ENCODE measurements around the gene ACOT11. TPM values are rescaled to one million over a fixed set of nuclear protein-coding genes. Genes with fewer than 3 reads are reported as not detected.

The ACOT11 gene
- polyA plus RNA-seq, 1 of the 3 experiments (the other 2 are of a cell fraction) = 6.9 TPM

- TF ChIP-seq TEAD4 (IDR thresholded peaks at IDR 0.05; ENCODE audit: borderline replicate concordance, insufficient read depth) (no peak), FOXJ3 (CRISPR knock-in tag; IDR thresholded peaks at IDR 0.05) (no peak), PBX3 (IDR thresholded peaks at IDR 0.05) (no peak), EZH2phosphoT487 (IDR thresholded peaks at IDR 0.05; ENCODE audit: borderline replicate concordance, low read depth) (no peak), FOXM1 (IDR thresholded peaks at IDR 0.05; ENCODE audit: low read depth) (no peak), YY1 (IDR thresholded peaks at IDR 0.05; ENCODE audit: low read depth) (no peak), SIN3A (IDR thresholded peaks at IDR 0.05; ENCODE audit: borderline replicate concordance, low read depth, low read length) (no peak), RXRA (IDR thresholded peaks at IDR 0.05; ENCODE audit: borderline replicate concordance, low read depth) (no peak), POLR2AphosphoS5 (IDR thresholded peaks at IDR 0.05; ENCODE audit: low read depth, low read length) (no peak), FOSL2 (IDR thresholded peaks at IDR 0.05; ENCODE audit: borderline replicate concordance, low read depth) (no peak), GABPA (IDR thresholded peaks at IDR 0.05; ENCODE audit: low read depth) (no peak), ELF1 (IDR thresholded peaks at IDR 0.05) (no peak), ZBTB33 (IDR thresholded peaks at IDR 0.05; ENCODE audit: borderline replicate concordance, low read depth) (no peak), TCF12 (IDR thresholded peaks at IDR 0.05) (no peak), IRF3 (IDR thresholded peaks at IDR 0.05; ENCODE audit: low read depth, low read length) (no peak), MEF2A (IDR thresholded peaks at IDR 0.05; ENCODE audit: borderline replicate concordance, low read depth) (no peak), SMC3 (IDR thresholded peaks at IDR 0.05; ENCODE audit: low read depth, low read length) (no peak)
- H3K36me3 ChIP-seq (replicated peaks in 1 of 2; ENCODE audit: control insufficient read depth in 1 of 2, insufficient read depth in 2 of 2, low read length in 1 of 2) = peaks cover 0 to 2% of the 10 kb centered on the region in 2 experiments
- H3K27me3 ChIP-seq (ENCODE audit: insufficient read depth) = no peaks in the 10 kb centered on the region
- CTCF ChIA-PET = interaction anchor here (3.2 kb wide), 1 partner anchor 38 kb away, joined by 13 read pairs; the partner anchor contains the start of gene ACOT11
- H2AFZ ChIP-seq (ENCODE audit: low read depth) = no peak overlapping the region
- H4K20me1 ChIP-seq (ENCODE audit: insufficient read depth) = no peaks in the 10 kb centered on the region
- no peak for DNase-seq
- no peak overlapping the region for H3K9ac ChIP-seq
- H3K4me3 ChIP-seq (ENCODE audit: low read depth in 2 of 2, low read length in 1 of 2) = no peak overlapping the region
- H3K79me2 ChIP-seq (ENCODE audit: insufficient read depth) = no peaks in the 10 kb centered on the region
- 85% methylated on average over 13 of the region's 15 CpGs for WGBS (ENCODE audit: low lambda C conversion rate)
- no peak overlapping the region for H3K27ac ChIP-seq (ENCODE audit: low read depth in 2 of 2, low read length in 1 of 2)
- peaks cover 7 to 42% of the 10 kb centered on the region in 2 experiments; a peak in 3 of 4 replicates for H3K4me1 ChIP-seq (ENCODE audit: control insufficient read depth in 1 of 2, insufficient read depth in 2 of 2, low read depth in 1 of 2, low read length in 1 of 2)
- no peaks in the 10 kb centered on the region for H3F3A ChIP-seq (replicated peaks; ENCODE audit: insufficient read depth)
- no peaks in the 10 kb centered on the region for H3K9me2 ChIP-seq
- no peak overlapping the region for H3K4me2 ChIP-seq
- no peaks in the 10 kb centered on the region for H3K9me3 ChIP-seq
- POLR2A ChIA-PET = no interaction called here
Measured at GRCh38 chr1:54585181-54586066, 37.4 kb downstream of the ACOT11 start.
